Measurements from ENCODE around the gene HNF4A.

The HNF4A gene

GRCh38 chr20:44396369-44397130 lies 41.1 kb downstream of the HNF4A start:
- no peak for DNase-seq (ENCODE audit: low read depth)
- TF ChIP-seq, protein P1, sequence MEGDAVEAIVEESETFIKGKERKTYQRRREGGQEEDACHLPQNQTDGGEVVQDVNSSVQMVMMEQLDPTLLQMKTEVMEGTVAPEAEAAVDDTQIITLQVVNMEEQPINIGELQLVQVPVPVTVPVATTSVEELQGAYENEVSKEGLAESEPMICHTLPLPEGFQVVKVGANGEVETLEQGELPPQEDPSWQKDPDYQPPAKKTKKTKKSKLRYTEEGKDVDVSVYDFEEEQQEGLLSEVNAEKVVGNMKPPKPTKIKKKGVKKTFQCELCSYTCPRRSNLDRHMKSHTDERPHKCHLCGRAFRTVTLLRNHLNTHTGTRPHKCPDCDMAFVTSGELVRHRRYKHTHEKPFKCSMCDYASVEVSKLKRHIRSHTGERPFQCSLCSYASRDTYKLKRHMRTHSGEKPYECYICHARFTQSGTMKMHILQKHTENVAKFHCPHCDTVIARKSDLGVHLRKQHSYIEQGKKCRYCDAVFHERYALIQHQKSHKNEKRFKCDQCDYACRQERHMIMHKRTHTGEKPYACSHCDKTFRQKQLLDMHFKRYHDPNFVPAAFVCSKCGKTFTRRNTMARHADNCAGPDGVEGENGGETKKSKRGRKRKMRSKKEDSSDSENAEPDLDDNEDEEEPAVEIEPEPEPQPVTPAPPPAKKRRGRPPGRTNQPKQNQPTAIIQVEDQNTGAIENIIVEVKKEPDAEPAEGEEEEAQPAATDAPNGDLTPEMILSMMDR (conservative IDR thresholded peaks at IDR 0.05; ENCODE audit: low read depth, low read length) = no peak
- H3K4me3 ChIP-seq (ENCODE audit: low read depth, low read length) = no peak overlapping the region

- TF ChIP-seq, protein P1 (conservative IDR thresholded peaks at IDR 0.05; ENCODE audit: low read depth, low read length) = no peak
- DNase-seq (ENCODE audit: low read depth) = peak; percentile 71
- no peak overlapping the region for H3K4me3 ChIP-seq (ENCODE audit: low read depth, low read length)
Observed at GRCh38 chr20:44398335-44398734, 42.8 kb downstream of the HNF4A start.

- DNase-seq (ENCODE audit: low read depth) = no peak
- TF ChIP-seq, protein P1 (conservative IDR thresholded peaks at IDR 0.05; ENCODE audit: low read depth, low read length) = no peak
- no peak overlapping the region for H3K4me3 ChIP-seq (ENCODE audit: low read depth, low read length)
Observed at GRCh38 chr20:44399446-44399845, 43.9 kb downstream of the HNF4A start.

GRCh38 chr20:44400671-44400969 lies 45.1 kb downstream of the HNF4A start:
- no peak for DNase-seq (ENCODE audit: low read depth)
- TF ChIP-seq, protein P1 (conservative IDR thresholded peaks at IDR 0.05; ENCODE audit: low read depth, low read length) = no peak
- H3K4me3 ChIP-seq (ENCODE audit: low read depth, low read length) = no peak overlapping the region

DNA sequence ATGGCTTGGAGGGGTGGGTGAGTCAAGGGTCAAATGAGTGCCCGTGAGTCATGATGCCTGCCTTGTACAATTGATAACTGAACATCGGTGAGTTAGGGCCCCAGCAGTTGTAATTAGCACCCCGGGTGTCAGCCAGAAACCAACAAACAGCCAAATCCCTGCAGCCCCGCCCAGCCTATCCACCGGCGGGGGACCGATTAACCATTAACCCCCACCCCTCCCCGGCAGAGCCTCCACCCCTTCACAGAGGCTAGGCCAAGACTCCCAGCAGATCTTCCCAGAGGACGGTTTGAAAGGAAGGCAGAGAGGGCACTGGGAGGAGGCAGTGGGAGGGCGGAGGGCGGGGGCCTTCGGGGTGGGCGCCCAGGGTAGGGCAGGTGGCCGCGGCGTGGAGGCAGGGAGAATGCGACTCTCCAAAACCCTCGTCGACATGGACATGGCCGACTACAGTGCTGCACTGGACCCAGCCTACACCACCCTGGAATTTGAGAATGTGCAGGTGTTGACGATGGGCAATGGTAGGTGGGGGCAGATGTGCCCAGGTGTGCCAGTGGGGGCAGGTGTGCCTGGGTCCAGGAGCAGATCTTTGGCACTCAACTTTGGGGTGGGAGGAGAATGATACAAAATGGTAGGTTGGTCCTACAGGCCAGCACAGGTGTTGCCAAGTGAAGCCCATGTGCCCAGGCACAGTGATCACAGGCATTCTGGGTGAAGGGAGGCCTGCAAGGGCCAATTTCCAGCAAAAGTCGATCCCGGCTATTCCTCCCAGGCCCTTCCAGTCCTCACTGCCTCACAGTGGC lies 45.7 kb downstream of the HNF4A start:
- H3K4me3 ChIP-seq (ENCODE audit: low read depth, low read length) = no peak overlapping the region
- DNase-seq (ENCODE audit: low read depth) = no peak
- TF ChIP-seq, protein P1 (conservative IDR thresholded peaks at IDR 0.05; ENCODE audit: low read depth, low read length) = no peak

GRCh38 chr20:44401770-44402390 lies 46.4 kb downstream of the HNF4A start:
- TF ChIP-seq, protein P1 (conservative IDR thresholded peaks at IDR 0.05; ENCODE audit: low read depth, low read length) = no peak
- no peak for DNase-seq (ENCODE audit: low read depth)
- H3K4me3 ChIP-seq (ENCODE audit: low read depth, low read length) = no peak overlapping the region
